K562 (cell line): Measurements from ENCODE around the gene GNAT1. TPM values are rescaled to one million over a fixed set of nuclear protein-coding genes. Genes with fewer than 3 reads are reported as not detected.
A peak's percentile ranks its signal among the peaks of the same experiment; 100 is the strongest.

Experiments
- E2F3 ChIP-seq: fragments of 250-450 bp; sonication (Bioruptor Pico); IDR thresholded peaks from 2 replicates; pipeline ENCODE4 v1.4.0; 2020; ENCODE audit warnings: mild to moderate bottlenecking
- HDAC2 ChIP-seq: fragments of 450-650 bp; IDR thresholded peaks from 2 replicates; pipeline ENCODE4 v1.6.1; 2016; ENCODE audit warnings: mild to moderate bottlenecking
- IFI16 ChIP-seq: fragments of 250-450 bp; sonication (Bioruptor Pico); IDR thresholded peaks from 2 replicates; pipeline ENCODE4 v2.1.2; 2022; ENCODE audit warnings: mild to moderate bottlenecking, inconsistent platforms
- MCM2 ChIP-seq: fragments of 450-650 bp; IDR thresholded peaks from 2 replicates; pipeline ENCODE4 v1.6.1; 2017; ENCODE audit warnings: low read depth, mild to moderate bottlenecking
- MED1 ChIP-seq: sonication (generic); formaldehyde crosslinking; IDR thresholded peaks from 2 replicates; pipeline ENCODE4 v1.8.1; 2023; ENCODE audit warnings: missing genetic modification reagents, borderline replicate concordance
- NONO ChIP-seq, 2 experiments: fragments of 200-400 bp in 1 of 2; fragments of 450-650 bp in 1 of 2; formaldehyde crosslinking in 1 of 2; IDR thresholded peaks; 2 replicates each; pipeline ENCODE4 v1.6.1; 2017; ENCODE audit warnings: low read depth in 2 of 2, mild to moderate bottlenecking in 2 of 2, moderate library complexity in 2 of 2, low read length in 1 of 2
- NR0B1 ChIP-seq: fragments of 450-650 bp; IDR thresholded peaks from one replicate; pipeline ENCODE4 v1.6.1; 2018; ENCODE audit warnings: mild to moderate bottlenecking, moderate library complexity; ENCODE audit not compliant: partially characterized antibody
- PHF21A ChIP-seq: fragments of 450-650 bp; IDR thresholded peaks from 2 replicates; pipeline ENCODE4 v1.6.1; 2017; ENCODE audit warnings: low read depth, borderline replicate concordance
- POLR3A ChIP-seq: IDR thresholded peaks from 2 replicates; pipeline ENCODE4 v1.6.1; 2011; ENCODE audit warnings: borderline replicate concordance, mild to moderate bottlenecking, moderate library complexity; ENCODE audit not compliant: insufficient read length, insufficient read depth; ENCODE audit errors: extremely low read depth
- PRPF4 ChIP-seq: fragments of 200-400 bp; formaldehyde crosslinking; IDR thresholded peaks from one replicate; pipeline ENCODE4 v1.6.1; 2017; ENCODE audit warnings: low read length, low read depth, mild to moderate bottlenecking; ENCODE audit not compliant: insufficient read depth, poor library complexity, severe bottlenecking
- PYGO2 ChIP-seq: fragments of 450-650 bp; IDR thresholded peaks from 2 replicates; pipeline ENCODE4 v1.6.1; 2016; ENCODE audit warnings: mild to moderate bottlenecking, missing genetic modification characterization, moderate library complexity, missing compliant biosample characterization
- RAD51 ChIP-seq: fragments of 450-650 bp; IDR thresholded peaks from 2 replicates; pipeline ENCODE4 v1.7.1; 2016; ENCODE audit warnings: low read depth, mild to moderate bottlenecking, borderline replicate concordance
- RBM14 ChIP-seq: fragments of 200-400 bp; formaldehyde crosslinking; IDR thresholded peaks from 2 replicates; pipeline ENCODE4 v1.6.1; 2018; ENCODE audit warnings: low read depth, mild to moderate bottlenecking, low read length, moderate library complexity, borderline replicate concordance; ENCODE audit not compliant: insufficient read depth
- SMC3 ChIP-seq: conservative IDR thresholded peaks from 2 replicates; pipeline ENCODE4 v1.6.1; 2011; ENCODE audit warnings: low read depth, low read length, improper control_type of control experiment; ENCODE audit not compliant: insufficient read depth
- TAL1 ChIP-seq: fragments of 450-650 bp; IDR thresholded peaks from 2 replicates; pipeline ENCODE4 v1.6.1; 2016; ENCODE audit warnings: mild to moderate bottlenecking
- TCF7 ChIP-seq: sonication (generic); IDR thresholded peaks from 2 replicates; pipeline ENCODE4 v1.6.1; 2016; ENCODE audit warnings: antibody characterized with exemption, borderline replicate concordance
- TRIM25 ChIP-seq: fragments of 450-650 bp; IDR thresholded peaks from 2 replicates; pipeline ENCODE4 v1.7.0; 2016; ENCODE audit warnings: borderline replicate concordance
- ZBTB1 ChIP-seq: sonication (generic); formaldehyde crosslinking; IDR thresholded peaks from 2 replicates; pipeline ENCODE4 v1.8.1; 2023; ENCODE audit warnings: missing genetic modification reagents, low read depth, mild to moderate bottlenecking, borderline replicate concordance
- ZFPM2 ChIP-seq: fragments of 250-450 bp; sonication (Bioruptor Pico); IDR thresholded peaks from 2 replicates; pipeline ENCODE4 v1.5.1; 2022; ENCODE audit warnings: mild to moderate bottlenecking
- ZNF224 ChIP-seq: sonication (generic); formaldehyde crosslinking; IDR thresholded peaks from 2 replicates; pipeline ENCODE4 v1.8.0; 2022; ENCODE audit warnings: mild to moderate bottlenecking, missing genetic modification reagents
- ZNF23 ChIP-seq: fragments of 250-450 bp; sonication (Bioruptor Pico); IDR thresholded peaks from 2 replicates; pipeline ENCODE4 v1.4.0; 2020; ENCODE audit warnings: mild to moderate bottlenecking
- ZNF274 ChIP-seq: IDR thresholded peaks from 2 replicates; pipeline ENCODE4 v1.6.1; 2011; ENCODE audit warnings: low read depth, mild to moderate bottlenecking, low read length, moderate library complexity, borderline replicate concordance
- ZNF282 ChIP-seq: sonication (generic); formaldehyde crosslinking; IDR thresholded peaks from 2 replicates; pipeline ENCODE4 v1.8.1; 2023; ENCODE audit warnings: missing genetic modification reagents
- ZNF395 ChIP-seq: fragments of 200-800 bp; sonication (Bioruptor generic); IDR thresholded peaks from 2 replicates; pipeline ENCODE4 v1.6.1; 2017; ENCODE audit warnings: missing genetic modification characterization, missing compliant biosample characterization
- polyA plus RNA-seq, 8 experiments: library from polyadenylated mRNA; depleted of rRNA in 4 of 8; stranded (reverse) in 5 of 8; unstranded in 3 of 8; fragments of >200 nt; fragmentation: Nextera tagmentation in 2 of 8; fragmentation: Illumina TruSeq in 1 of 8; extraction: Ambion mirVana in 2 of 8; extraction: Trizol in 1 of 8; gene quantifications; 2 replicates each; pipeline versions ENCODE4 v1.2.1 to v1.2.3, GENCODE V29; 2011 to 2014; ENCODE audit warnings: inconsistent platforms in 1 of 8, missing spikeins in 1 of 8
- total RNA-seq, 7 experiments: library from RNA; depleted of rRNA in 6 of 7; stranded (reverse); fragments of >200 nt in 6 of 7; fragmentation: Illumina TruSeq in 2 of 7; extraction: Trizol in 2 of 7; gene quantifications; 2 replicates each; pipeline versions ENCODE4 v1.2.1 to v1.2.3, GENCODE V29; 2011 to 2021; ENCODE audit warnings: low replicate concordance in 1 of 7

Gene GNAT1
- total and polyA plus RNA-seq, 9 of the 15 experiments (the other 6 are each of a cell fraction or from before 2014, with no cell fraction given) = not detected

- TF ChIP-seq E2F3 (CRISPR knock-in tag) (peak; percentile 62; the same call in 1 of the 2 replicates), PHF21A (no peak), PYGO2 (tag) (no peak), IFI16 (CRISPR knock-in tag) (no peak), TRIM25 (no peak), NR0B1 (no peak), RBM14 (no peak), ZBTB1 (CRISPR knock-in tag) (0 out of 2 replicates have a peak, but pooled peaks have one; percentile 33), TCF7 (0 out of 2 replicates have a peak, but pooled peaks have one; percentile 41), PRPF4 (no peak), ZNF224 (CRISPR knock-in tag) (no peak), ZFPM2 (CRISPR knock-in tag) (no peak), MCM2 (no peak), SMC3 (peak; percentile 90), NONO (IDR thresholded peaks at IDR 0.05; ENCODE audit: low read depth in 2 of 2, low read length in 1 of 2) (0 out of 4 replicates have a peak, but pooled peaks of 1 of the 2 experiments have one; percentile 24), ZNF395 (no peak), ZNF282 (CRISPR knock-in tag) (no peak), MED1 (CRISPR knock-in tag) (no peak), RAD51 (no peak), POLR3A (no peak), ZNF23 (CRISPR knock-in tag) (no peak), HDAC2 (peak; percentile 17), ZNF274 (no peak), TAL1 (no peak)
These were observed 36.2 kb downstream of the GNAT1 start (continued) for GRCh38 chr3:50227390-50228183.
